NCI-H526 treated with DMSO at 0.1 percent for 48 hours (cell line): ENCODE data around the gene RWDD1.

Experiments used
- DNase-seq: peaks from one replicate; lab custom pipeline; 2025; lab: John Stamatoyannopoulos, UW

RWDD1 gene

GRCh38 chr6:116570856-116571682 is at the start of gene RWDD1:
RWDD1 (plus strand) TSS chr6:116571504; CDS start chr6:116571583, 79 bp downstream.
- peak; percentile 98 for DNase-seq

DNA sequence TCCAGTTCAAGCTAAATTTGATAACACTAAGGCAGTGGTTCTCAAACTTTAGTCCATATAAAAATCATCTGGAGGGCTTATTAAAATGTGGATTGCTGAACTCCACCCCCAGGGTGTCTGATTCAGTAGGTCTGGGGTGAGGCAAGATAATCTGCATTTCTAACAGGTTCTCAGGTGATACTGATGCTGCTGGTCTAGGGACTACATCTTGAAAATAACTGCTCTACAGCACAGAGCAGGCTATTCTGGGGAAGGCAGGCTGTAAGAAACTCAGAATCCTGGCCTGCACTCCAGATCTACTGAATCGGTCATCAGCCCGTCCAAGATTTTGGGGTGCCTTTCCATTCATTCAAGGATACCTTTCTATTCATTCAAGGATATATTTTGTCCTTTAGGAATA is 48.4 kb upstream of the RWDD1 start:
- no peak for DNase-seq

DNA sequence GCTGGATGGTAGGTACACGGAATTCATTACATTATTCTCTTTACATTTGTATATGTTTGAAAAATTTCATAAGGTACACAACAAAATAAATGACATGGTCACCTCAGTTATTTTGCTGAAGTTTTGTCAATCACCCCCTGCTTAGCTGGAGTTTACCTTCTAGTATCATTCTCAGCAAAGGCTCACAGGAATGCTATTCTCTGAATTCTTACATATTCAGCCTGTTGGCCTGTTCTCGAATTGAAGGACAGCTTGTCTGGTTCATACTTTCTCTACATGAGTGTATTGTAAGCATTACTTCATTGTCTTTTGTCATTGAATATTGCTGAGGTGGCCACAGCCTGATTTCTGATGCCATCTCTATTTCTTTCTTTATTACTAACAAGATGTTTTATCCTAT is 47.1 kb upstream of the RWDD1 start:
- no peak for DNase-seq

DNA sequence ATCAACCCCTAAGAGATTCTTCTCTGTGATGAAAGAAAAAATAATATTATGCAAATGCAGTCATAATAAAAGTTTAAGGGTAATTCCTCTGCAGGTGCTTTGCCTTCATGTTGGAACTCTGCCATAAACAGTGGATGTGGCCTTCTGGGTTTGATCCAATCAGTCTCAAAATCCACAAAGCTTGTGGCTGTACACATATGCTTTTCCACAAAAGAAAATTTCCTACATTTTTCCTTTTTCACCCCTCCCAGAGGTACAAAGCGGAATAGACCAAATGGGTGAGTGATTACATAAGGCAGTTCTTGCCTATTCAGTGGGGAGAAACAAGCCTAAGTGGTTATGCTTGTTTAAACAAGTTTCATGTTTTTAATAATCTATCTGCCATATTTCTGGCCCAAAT is 43.2 kb upstream of the RWDD1 start:
- peak; percentile 25 for DNase-seq

DNA sequence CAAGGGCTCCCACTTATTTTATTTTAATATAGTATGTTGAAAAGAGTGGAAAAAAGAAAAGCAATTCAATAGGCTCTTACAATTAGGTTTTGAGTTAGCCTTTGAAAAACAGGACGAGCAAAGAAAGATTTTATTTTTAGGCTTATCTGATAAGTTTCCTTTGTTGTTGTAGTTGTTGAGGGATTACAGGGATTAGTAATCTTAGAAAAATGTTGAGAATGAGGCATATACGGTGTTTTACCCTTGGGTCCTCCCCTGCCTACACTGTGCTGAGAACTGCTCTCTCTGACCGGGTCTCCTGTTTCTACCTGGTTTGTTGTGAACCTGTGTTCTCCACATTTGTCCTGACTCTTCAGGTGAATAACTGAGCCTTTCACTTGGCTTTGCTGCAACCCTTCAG is 42.5 kb upstream of the RWDD1 start:
- no peak for DNase-seq

GRCh38 chr6:116529466-116530290 is 41.6 kb upstream of the RWDD1 start:
- no peak for DNase-seq

GRCh38 chr6:116530436-116530835 is 40.9 kb upstream of the RWDD1 start:
- peak; percentile 91 for DNase-seq

GRCh38 chr6:116531675-116532570 is 39.4 kb upstream of the RWDD1 start:
- peak; percentile 35 for DNase-seq

- no peak for DNase-seq
These were observed 37.9 kb upstream of the RWDD1 start for GRCh38 chr6:116533233-116533957.

- DNase-seq = no peak
These were observed 36.2 kb upstream of the RWDD1 start for GRCh38 chr6:116535109-116535508.

GRCh38 chr6:116536216-116536621 is 35.1 kb upstream of the RWDD1 start:
- DNase-seq = peak; percentile 29

- no peak for DNase-seq
These were observed 28.9 kb upstream of the RWDD1 start for GRCh38 chr6:116542426-116542825.

- DNase-seq = no peak
These were observed 28.2 kb upstream of the RWDD1 start for GRCh38 chr6:116543149-116543548.

GRCh38 chr6:116545651-116546050 is 25.7 kb upstream of the RWDD1 start, which contains the start of gene TRAPPC3L:
TRAPPC3L (minus strand) TSS chr6:116545684; CDS start chr6:116545514, 170 bp downstream.
- DNase-seq = no peak

GRCh38 chr6:116547358-116547757 is 23.9 kb upstream of the RWDD1 start:
- no peak for DNase-seq

DNA sequence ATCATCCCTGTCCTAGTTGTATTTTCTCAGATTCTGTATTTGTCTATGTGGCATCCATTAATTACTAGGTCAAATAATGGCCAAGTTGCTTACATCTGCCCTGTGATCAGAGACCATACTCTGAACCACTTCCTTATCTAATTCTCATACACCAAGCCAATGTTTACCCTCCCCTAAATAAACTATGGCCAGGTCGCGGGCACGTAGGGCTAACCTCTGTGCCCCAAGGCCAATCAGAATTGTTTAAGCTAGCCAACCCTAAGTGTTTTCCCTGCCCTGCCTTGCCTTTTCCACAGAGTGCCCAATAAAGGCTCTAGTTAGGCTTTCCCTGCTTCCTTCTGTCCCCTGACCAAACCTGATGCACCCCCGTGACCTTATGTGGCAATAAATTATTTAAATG is 20.5 kb upstream of the RWDD1 start:
- DNase-seq = no peak

DNA sequence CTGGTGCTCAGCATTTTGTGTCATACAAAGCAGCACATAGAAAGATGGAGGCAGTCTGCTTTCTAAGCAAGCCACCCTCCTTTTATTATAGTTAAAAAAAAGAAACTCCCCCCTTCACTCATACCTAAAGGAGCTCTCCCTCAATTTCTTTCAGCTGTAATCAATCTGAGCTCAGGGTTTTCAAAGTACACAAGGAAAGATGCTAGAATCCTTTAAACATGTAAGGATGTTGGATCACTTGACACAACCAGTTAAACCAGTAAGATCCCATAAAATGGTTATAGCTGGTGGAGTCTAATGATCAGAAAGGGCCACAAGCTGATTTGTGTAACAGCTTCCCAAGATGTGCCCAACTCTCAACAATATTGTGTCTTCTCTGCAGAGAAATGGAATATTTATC is 17.9 kb upstream of the RWDD1 start, which contains the start of gene CALHM4:
TSS of gene CALHM4 (plus strand) at position 301 of the 400 bp plus-strand sequence. CDS start at position 344, 43 bp downstream.
- DNase-seq = no peak

DNA sequence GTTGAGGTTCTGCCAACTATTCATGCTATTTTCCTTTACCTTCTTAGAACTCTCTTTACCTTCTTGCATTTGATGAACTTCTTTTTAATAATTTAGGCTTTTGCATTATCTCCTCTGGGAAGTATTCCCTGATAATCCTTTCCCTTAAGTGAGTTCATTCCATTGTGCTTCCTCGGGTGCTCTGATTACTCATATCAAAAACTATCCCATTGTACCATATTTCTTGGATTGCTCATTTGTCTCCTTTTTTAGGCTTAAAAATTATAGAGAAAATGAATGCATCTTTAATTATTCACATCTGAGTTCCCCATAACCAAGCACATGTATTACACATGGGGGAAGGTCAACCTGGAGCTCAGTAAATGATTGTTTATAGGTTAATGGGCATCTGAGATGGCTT is 15.2 kb upstream of the RWDD1 start:
- DNase-seq = no peak

DNA sequence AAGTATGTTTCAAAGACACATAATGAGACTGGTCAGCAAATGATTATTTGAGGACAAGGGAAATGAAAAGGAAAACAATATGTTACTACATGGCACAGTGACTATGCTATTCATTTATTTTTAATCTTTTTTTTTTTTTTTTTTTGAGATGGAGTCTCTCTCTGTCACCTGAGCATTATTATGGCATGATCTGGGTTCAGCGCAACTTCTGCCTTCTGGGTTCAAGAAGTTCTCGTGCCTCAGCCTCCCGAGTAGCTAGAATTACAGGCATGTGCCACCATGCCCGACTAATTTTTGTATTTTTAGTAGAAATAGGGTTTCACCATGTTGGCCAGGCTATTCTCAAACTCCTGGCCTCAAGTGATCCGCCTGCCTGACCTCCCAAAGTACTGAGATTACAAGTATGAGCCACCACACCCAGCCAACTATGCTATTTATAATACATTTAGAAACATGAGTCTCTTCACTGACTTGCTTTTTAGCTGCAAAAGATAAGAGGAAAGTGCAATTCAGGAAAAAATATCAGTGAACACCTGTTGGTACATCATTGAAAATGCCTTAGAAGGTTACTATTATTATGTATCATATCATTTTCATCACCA is 14.4 kb upstream of the RWDD1 start:
- no peak for DNase-seq

DNA sequence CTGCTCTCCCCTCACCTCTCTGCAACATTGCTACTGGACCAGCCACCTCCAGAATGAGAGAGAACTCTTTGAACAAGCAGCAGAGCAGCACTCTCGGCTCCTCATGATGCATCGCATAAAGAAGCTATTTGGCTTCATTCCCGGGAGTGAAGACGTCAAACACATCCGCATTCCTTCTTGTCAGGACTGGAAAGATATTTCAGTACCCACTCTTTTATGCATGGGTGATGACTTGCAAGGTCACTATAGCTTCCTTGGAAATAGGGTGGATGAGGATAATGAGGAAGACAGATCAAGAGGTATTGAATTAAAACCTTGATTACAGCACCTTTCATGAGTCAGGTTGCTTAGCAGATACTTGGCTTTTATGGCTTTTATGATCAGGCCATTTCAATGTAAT is 13.4 kb upstream of the RWDD1 start:
- no peak for DNase-seq

- no peak for DNase-seq
These were observed 11.2 kb upstream of the RWDD1 start for GRCh38 chr6:116560130-116560529.
